ENCODE measurements around the gene CIT. TPM values are rescaled to one million over a fixed set of nuclear protein-coding genes. Genes with fewer than 3 reads are reported as not detected.

CIT gene
- total RNA-seq, 2 experiments from 2014 or later: 43.3 to 48.4 TPM

DNA sequence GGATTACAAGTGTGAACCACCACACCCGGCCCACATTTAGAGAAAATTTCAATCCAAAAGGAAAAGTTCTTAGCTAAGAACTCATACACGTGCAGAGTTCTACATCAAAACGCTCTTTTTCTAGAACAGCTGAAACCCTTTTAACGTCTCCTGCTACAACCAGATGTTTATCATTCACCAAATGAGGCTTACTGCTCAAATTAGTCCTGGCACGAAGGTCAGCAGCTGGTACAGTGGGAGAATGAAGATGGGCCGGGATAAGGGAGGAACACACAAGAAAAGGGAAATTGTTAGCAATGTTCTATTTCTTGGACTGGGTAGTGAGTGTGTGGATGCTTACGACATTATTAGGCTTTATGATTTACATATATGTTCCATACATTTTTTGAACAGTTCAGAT lies 171.9 kb downstream of the CIT start:
- no peak for ATAC-seq
- intact Hi-C loops (cut with micrococcal nuclease): no loop called here
- Mint-ChIP-seq H3K36me3 (ENCODE audit: low read depth) (peaks cover 9% of the 10 kb centered on the region), H3K9me3 (no peaks in the 10 kb centered on the region), H3K27ac (no peak overlapping the region), H3K4me3 (no peak overlapping the region), H3K4me1 (ENCODE audit: low read depth) (no peaks in the 10 kb centered on the region), H3K27me3 (no peaks in the 10 kb centered on the region)
- POLR2A ChIA-PET: no interaction called here
- CTCF ChIA-PET: no interaction called here
- no peak for DNase-seq
- TF ChIP-seq, protein P1, sequence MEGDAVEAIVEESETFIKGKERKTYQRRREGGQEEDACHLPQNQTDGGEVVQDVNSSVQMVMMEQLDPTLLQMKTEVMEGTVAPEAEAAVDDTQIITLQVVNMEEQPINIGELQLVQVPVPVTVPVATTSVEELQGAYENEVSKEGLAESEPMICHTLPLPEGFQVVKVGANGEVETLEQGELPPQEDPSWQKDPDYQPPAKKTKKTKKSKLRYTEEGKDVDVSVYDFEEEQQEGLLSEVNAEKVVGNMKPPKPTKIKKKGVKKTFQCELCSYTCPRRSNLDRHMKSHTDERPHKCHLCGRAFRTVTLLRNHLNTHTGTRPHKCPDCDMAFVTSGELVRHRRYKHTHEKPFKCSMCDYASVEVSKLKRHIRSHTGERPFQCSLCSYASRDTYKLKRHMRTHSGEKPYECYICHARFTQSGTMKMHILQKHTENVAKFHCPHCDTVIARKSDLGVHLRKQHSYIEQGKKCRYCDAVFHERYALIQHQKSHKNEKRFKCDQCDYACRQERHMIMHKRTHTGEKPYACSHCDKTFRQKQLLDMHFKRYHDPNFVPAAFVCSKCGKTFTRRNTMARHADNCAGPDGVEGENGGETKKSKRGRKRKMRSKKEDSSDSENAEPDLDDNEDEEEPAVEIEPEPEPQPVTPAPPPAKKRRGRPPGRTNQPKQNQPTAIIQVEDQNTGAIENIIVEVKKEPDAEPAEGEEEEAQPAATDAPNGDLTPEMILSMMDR (IDR thresholded peaks at IDR 0.05): no peak

DNA sequence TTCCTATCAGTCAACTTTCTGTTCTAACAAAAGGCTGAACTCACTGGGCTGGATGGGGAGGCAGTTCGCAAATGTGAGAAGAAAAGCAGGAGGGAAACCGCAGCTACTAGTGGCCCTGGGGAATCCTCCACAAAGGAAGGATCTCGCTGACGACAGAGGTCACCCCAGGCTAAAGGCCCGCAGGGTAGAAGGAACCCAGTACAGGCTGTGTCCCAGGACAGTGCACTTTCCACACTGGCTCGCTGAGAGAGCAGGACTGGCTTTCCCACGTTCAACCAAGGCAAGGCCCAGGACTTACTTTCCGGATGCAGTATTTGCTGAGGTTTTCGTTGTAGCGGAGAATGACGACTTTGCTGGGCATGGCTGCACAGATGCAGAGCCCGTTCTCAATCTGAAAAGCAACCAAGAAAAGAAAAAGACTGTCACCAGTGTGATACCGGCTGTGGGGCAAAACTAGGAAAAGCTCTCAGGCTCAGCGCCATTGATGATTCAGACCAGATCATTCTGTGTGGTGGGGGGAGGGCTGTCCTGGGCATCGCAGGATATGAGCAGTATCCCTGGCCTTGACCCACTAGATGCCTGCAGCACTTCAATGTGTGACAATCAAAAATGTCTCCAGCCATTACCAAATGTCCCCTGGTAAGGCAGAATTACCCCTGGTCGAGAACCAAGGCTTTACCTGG lies 172.9 kb downstream of the CIT start:
- intact Hi-C loops (cut with micrococcal nuclease): no loop called here
- Mint-ChIP-seq H3K4me3 (no peak overlapping the region), H3K9me3 (no peaks in the 10 kb centered on the region), H3K4me1 (ENCODE audit: low read depth) (no peaks in the 10 kb centered on the region), H3K27me3 (no peaks in the 10 kb centered on the region), H3K36me3 (ENCODE audit: low read depth) (peaks cover 8% of the 10 kb centered on the region), H3K27ac (no peak overlapping the region)
- ChIA-PET CTCF (no interaction called here), POLR2A (no interaction called here)
- ATAC-seq (no peak), DNase-seq (no peak)
- TF ChIP-seq, protein P1 (IDR thresholded peaks at IDR 0.05): no peak

DNA sequence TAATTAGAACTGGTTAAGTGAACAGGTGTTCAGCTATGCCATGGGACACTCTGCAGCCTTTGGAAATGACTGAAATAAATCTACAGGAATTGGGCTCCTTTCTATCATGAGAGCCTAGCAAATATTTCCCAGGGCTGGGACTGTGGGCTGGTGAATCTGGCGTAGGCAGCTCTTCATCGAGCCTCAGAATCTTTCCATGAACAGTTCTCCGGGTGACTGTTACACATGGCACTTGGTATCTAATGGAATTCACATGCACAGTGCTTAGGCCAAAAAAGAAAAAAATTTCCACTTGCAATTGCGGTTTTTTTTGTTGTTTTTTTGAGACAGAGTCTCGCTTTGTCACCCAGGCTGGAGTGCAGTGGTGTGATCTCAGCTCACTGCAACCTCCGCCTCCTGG lies 177.0 kb downstream of the CIT start:
- H3K36me3 Mint-ChIP-seq (ENCODE audit: low read depth): peaks cover 5% of the 10 kb centered on the region
- CTCF ChIA-PET: no interaction called here
- H3K4me3 Mint-ChIP-seq: no peak overlapping the region
- intact Hi-C loops (cut with micrococcal nuclease): no loop called here
- H3K27ac Mint-ChIP-seq: no peak overlapping the region
- TF ChIP-seq, protein P1 (IDR thresholded peaks at IDR 0.05): no peak
- no peaks in the 10 kb centered on the region for H3K27me3 Mint-ChIP-seq
- POLR2A ChIA-PET: no interaction called here
- H3K9me3 Mint-ChIP-seq: no peaks in the 10 kb centered on the region
- DNase-seq (no peak), ATAC-seq (no peak)
- H3K4me1 Mint-ChIP-seq (ENCODE audit: low read depth): no peaks in the 10 kb centered on the region

DNA sequence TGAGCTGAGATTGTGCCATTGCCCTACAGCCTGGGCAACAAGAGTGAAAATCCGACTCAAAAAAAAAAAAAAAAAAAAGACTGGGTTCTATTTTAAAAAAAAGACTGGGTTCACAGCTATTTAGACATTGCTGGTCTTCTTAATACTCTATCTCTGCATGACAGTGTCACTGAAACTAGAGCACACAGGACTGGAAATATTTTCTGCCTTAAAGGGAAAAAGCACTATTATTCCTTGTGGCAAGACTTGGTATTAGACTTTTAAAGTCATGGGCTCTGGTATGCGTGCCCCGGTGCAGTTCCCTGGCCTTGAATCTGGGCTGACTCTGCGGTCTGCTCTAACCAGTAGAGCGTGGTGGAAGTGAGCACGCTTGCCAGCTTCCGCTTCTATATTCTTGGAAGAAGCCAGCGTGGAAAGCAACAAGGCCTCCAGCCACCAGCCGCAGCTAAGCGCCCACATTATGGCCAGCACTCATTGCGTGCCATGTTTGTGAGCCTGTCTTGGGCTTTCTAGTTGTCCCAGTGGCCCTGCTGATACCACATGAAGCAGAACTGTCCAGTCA lies 177.8 kb downstream of the CIT start:
- intact Hi-C loops (cut with micrococcal nuclease): no loop called here

DNA sequence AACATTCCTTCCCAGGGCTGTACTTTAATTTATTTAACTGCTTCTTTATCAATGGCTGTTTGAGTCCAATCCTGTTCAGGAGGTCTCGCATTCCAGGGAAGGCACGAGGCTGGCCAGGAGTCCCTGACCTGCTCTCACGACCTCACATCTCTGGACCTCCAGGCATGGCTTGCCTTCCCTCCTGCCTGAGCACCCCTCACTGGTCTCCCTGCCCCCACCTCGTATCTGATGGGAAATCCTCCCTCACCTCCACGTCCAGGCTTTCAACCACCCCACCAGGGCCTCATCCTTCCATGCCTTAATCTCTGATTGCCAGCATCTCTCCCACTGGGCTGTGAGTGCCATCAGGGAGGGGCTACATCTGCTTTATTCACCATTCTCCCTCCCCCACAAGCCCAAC lies 180.2 kb downstream of the CIT start:
- H3K27me3 Mint-ChIP-seq: no peaks in the 10 kb centered on the region
- POLR2A ChIA-PET: no interaction called here
- intact Hi-C loops (cut with micrococcal nuclease): no loop called here
- H3K4me3 Mint-ChIP-seq: no peak overlapping the region
- no peaks in the 10 kb centered on the region for H3K9me3 Mint-ChIP-seq
- H3K4me1 Mint-ChIP-seq (ENCODE audit: low read depth): no peaks in the 10 kb centered on the region
- H3K36me3 Mint-ChIP-seq (ENCODE audit: low read depth): peaks cover 5% of the 10 kb centered on the region
- ATAC-seq (no peak), DNase-seq (no peak)
- TF ChIP-seq, protein P1 (IDR thresholded peaks at IDR 0.05): no peak
- H3K27ac Mint-ChIP-seq: no peak overlapping the region
- CTCF ChIA-PET: no interaction called here

More for the DNA sequence above, 177.8 kb downstream of the CIT start:
- ATAC-seq (no peak), DNase-seq (no peak)
- ChIA-PET POLR2A (no interaction called here), CTCF (no interaction called here)
- Mint-ChIP-seq H3K27ac (no peak overlapping the region), H3K9me3 (no peaks in the 10 kb centered on the region), H3K27me3 (no peaks in the 10 kb centered on the region), H3K4me3 (no peak overlapping the region), H3K4me1 (ENCODE audit: low read depth) (no peaks in the 10 kb centered on the region), H3K36me3 (ENCODE audit: low read depth) (peaks cover 5% of the 10 kb centered on the region)
- TF ChIP-seq, protein P1 (IDR thresholded peaks at IDR 0.05): no peak

Measured in activated CD8-positive, alpha-beta T cell treated with anti-CD3 and anti-CD28 coated beads for 36 hours (primary cell).